Measurements from ENCODE around the gene IGFBP7. TPM values are rescaled to one million over a fixed set of nuclear protein-coding genes. Genes with fewer than 3 reads are reported as not detected.
"Not testable (repeated sequence)": the region's sequence is repeated elsewhere in the genome, so short reads cannot be mapped to it uniquely, and the experiment has no call there.

Gene IGFBP7
- total and polyA plus RNA-seq, 8 donors = 49.4 to 324 (median 152) TPM

DNA sequence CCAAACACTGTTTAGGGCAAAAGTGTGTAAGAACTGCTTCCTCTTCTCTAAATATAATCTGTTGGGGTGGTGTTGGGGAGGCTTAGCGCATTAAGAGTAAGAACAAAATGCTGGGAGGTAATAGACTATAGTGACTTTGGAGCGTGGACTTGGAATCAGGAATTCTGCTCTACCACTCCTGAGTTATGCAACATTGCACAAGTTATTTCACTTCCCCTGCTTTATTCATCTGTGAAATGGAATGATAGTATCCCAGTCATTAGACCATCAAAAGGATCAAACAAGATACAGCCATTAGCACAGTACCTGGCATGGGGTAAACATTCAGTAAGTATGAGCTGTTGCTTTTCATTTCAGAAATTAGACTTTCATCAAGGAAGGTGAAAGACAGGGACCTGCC lies 58.7 kb downstream of the IGFBP7 start:
- DNase-seq (no peak), FAIRE-seq (no peak), ATAC-seq (peak in 1 of 4 donors; percentile 15)
- no peaks in the 10 kb centered on the region for H3K36me3 ChIP-seq
- no peaks in the 10 kb centered on the region for H3K27me3 ChIP-seq
- no peaks in the 10 kb centered on the region for H3K9me3 ChIP-seq
- intact Hi-C loops (cut with DNase I) = no loop called here
- WGBS, 2 donors = 84 to 96% methylated on average over 2 of the region's 2 CpGs
- H3K27ac ChIP-seq = peak overlapping the region in 2 of 4 donors; percentile 3 to 4
- no peak overlapping the region for H3K4me3 ChIP-seq
- H3K4me1 ChIP-seq = no peaks in the 10 kb centered on the region
- TF ChIP-seq, protein P1, sequence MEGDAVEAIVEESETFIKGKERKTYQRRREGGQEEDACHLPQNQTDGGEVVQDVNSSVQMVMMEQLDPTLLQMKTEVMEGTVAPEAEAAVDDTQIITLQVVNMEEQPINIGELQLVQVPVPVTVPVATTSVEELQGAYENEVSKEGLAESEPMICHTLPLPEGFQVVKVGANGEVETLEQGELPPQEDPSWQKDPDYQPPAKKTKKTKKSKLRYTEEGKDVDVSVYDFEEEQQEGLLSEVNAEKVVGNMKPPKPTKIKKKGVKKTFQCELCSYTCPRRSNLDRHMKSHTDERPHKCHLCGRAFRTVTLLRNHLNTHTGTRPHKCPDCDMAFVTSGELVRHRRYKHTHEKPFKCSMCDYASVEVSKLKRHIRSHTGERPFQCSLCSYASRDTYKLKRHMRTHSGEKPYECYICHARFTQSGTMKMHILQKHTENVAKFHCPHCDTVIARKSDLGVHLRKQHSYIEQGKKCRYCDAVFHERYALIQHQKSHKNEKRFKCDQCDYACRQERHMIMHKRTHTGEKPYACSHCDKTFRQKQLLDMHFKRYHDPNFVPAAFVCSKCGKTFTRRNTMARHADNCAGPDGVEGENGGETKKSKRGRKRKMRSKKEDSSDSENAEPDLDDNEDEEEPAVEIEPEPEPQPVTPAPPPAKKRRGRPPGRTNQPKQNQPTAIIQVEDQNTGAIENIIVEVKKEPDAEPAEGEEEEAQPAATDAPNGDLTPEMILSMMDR (IDR thresholded peaks at IDR 0.05) = no peak

DNA sequence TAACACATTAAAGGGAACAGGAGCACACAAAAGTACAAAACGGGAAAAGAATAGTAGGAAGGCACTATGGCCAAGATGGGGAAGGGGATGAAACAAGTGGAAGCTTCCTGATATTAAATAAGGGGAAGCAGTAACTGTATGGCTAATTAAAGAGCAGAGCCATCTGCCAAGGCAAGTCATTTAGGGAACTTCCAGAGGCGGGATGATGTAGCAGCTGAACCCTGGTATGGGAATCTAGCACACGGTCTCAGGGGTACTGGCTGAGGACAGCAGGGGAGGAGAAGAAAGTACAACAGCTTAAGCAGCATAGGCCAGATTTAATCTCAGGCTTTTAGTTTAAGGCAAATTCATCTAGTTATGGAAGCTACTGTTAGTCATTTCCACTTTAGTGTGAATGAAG lies 59.1 kb downstream of the IGFBP7 start:
- ATAC-seq (peak in 2 of 4 donors; percentile 36 to 70), DNase-seq (no peak), FAIRE-seq (no peak)
- 68 to 76% methylated on average over 3 of the region's 3 CpGs for WGBS, 2 donors
- Histone ChIP-seq H3K27ac (peak overlapping the region in 2 of 4 donors; percentile 3 to 4), H3K4me3 (no peak overlapping the region), H3K27me3 (no peaks in the 10 kb centered on the region), H3K9me3 (no peaks in the 10 kb centered on the region), H3K36me3 (no peaks in the 10 kb centered on the region), H3K4me1 (no peaks in the 10 kb centered on the region)
- TF ChIP-seq, protein P1 (IDR thresholded peaks at IDR 0.05) = no peak
- intact Hi-C loops (cut with DNase I) = no loop called here

DNA sequence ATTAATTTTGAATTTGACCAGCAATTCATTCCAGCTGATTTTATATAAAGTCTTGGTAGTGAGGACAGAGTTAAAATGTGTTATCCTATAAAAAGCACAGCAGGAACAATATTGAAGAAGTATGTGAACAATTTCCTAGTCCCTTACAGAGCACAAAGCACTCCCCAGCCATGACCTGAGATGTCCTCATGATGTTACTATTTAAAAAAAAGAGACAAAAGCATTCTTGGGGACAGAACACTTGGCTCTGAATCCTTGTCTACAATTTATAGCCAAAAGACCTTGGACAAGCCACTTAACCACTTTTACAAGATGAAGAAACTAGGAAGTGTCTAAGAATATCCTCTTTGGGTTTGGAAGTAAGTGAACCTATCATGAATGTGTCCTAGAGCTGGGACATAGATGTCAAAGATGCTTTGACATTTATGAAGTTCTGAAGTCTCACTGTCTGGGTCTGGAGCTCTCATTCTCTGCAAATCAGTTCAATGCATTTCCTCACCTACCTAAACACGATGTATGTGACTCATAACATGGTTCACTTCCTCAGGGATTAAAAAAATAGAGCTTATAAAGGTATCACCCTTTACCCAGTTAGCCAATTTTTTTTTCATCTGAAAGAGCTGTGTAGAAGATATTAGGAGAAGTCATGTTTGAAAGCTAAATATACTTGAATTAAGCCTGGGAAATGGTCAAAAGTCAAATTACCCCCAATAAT lies 61.4 kb downstream of the IGFBP7 start:
- Histone ChIP-seq H3K36me3 (no peaks in the 10 kb centered on the region), H3K27ac (no peak overlapping the region), H3K4me3 (no peak overlapping the region), H3K4me1 (no peaks in the 10 kb centered on the region), H3K27me3 (no peaks in the 10 kb centered on the region), H3K9me3 (no peaks in the 10 kb centered on the region)
- 0 to 63% methylated on average over 1 of the region's 1 CpG for WGBS, 2 donors
- FAIRE-seq = no peak
- no peak for ATAC-seq
- TF ChIP-seq, protein P1 (IDR thresholded peaks at IDR 0.05) = no peak
- intact Hi-C loops (cut with DNase I) = no loop called here
- DNase-seq = no peak

DNA sequence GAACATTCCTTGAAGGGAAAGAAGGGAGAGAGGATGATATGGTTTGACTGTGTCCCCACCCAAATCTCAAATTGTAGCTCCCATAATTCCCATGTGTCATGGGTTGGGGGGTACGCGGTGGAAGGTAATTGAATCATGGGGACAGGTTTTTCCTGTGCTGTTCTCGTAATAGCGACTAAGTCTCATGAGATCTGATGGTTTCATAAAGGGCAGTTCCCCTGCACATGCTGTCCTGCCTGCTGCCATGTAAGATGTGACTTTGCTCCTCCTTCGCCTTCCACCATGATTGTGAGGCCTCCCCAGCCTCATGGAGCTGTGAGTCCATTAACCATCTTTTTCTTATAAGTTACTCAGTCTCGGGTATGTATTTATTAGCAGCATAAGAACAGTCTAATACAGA lies 63.1 kb downstream of the IGFBP7 start:
- FAIRE-seq; ATAC-seq; H3K36me3 ChIP-seq; DNase-seq; H3K27ac ChIP-seq; H3K9me3 ChIP-seq; H3K4me3 ChIP-seq; intact Hi-C loops (cut with DNase I); H3K4me1 ChIP-seq; H3K27me3 ChIP-seq: not testable (repeated sequence)
- 92 to 96% methylated on average over 6 of the region's 6 CpGs for whole genome bisulfite sequencing, 2 donors

DNA sequence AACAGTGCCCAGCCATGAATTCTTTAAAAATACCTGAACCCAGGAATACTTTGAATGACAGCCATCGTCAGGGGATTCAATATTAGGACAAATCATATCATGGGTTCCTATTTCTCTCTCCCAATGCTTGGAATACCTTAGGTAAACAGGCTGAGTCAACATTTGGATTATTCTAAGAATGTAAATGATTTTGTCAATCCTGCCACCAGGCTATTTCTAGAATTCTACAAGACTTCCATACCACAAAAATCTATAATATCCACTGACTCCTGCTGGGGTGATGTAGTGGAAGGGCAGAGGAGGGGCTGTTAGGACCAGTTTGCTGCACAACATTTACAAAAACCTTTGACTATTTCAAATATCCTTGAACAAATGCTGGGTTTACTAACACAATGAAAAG lies 65.2 kb downstream of the IGFBP7 start:
- Histone ChIP-seq H3K27me3 (no peaks in the 10 kb centered on the region), H3K4me3 (no peak overlapping the region), H3K9me3 (no peaks in the 10 kb centered on the region), H3K27ac (peak overlapping the region in 2 of 4 donors; percentile 14 to 18), H3K4me1 (no peaks in the 10 kb centered on the region), H3K36me3 (no peaks in the 10 kb centered on the region)
- TF ChIP-seq, protein P1 (IDR thresholded peaks at IDR 0.05) = no peak
- no peak for DNase-seq
- no peak for FAIRE-seq
- ATAC-seq = no peak
- WGBS, 2 donors = 50 to 62% methylated on average over 1 of the region's 1 CpG
- intact Hi-C loops (cut with DNase I) = no loop called here

All from pancreas (tissue), 10 donors.